ENCODE results near the gene IZUMO1R.

IZUMO1R gene

DNA sequence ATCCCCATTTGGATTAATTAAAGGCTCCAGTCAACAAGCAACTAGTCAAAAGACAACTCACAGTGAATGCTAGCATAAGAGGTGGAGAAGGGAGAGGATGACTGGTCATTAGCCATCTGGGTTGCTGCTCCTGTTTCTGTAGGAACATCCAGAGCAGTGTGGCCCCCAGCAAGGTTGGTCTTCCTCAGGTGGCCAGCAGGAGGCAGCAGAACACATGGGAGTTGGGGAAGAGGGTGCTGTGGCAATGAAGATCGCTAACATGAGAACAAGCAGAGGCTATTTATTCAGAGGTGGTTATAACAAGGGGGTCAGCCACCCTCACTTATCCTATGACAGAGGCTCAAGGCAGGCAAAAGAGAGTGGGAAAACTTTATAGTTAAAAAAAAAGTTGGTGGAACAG lies 21.3 kb downstream of the IZUMO1R start:
- H3K4me3 ChIP-seq (ENCODE audit: low read depth, low read length): no peak overlapping the region
- TF ChIP-seq, protein P1, sequence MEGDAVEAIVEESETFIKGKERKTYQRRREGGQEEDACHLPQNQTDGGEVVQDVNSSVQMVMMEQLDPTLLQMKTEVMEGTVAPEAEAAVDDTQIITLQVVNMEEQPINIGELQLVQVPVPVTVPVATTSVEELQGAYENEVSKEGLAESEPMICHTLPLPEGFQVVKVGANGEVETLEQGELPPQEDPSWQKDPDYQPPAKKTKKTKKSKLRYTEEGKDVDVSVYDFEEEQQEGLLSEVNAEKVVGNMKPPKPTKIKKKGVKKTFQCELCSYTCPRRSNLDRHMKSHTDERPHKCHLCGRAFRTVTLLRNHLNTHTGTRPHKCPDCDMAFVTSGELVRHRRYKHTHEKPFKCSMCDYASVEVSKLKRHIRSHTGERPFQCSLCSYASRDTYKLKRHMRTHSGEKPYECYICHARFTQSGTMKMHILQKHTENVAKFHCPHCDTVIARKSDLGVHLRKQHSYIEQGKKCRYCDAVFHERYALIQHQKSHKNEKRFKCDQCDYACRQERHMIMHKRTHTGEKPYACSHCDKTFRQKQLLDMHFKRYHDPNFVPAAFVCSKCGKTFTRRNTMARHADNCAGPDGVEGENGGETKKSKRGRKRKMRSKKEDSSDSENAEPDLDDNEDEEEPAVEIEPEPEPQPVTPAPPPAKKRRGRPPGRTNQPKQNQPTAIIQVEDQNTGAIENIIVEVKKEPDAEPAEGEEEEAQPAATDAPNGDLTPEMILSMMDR (IDR thresholded peaks at IDR 0.05; ENCODE audit: borderline replicate concordance, insufficient read depth, low read depth, low read length): peak; percentile 82

DNA sequence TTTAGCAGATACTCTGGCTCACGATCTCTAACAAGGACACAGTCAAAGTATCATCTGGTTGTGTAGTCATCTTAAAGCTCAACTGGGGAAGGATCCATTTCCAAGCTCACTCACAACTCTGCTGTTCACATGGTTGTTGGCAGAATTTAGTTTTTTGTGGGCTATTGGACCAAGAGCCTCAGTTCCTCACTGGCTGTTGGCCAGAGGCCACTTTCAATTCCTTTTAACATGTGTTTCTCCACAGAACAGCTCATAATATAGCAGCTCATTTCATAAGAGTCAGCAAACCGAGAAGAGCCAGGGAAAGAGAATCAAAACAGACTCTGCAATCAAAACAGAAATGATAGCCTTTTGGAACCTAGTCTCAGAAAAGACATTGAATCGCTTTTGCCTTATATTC lies 22.6 kb downstream of the IZUMO1R start:
- H3K4me3 ChIP-seq (ENCODE audit: low read depth, low read length): no peak overlapping the region
- TF ChIP-seq, protein P1 (IDR thresholded peaks at IDR 0.05; ENCODE audit: borderline replicate concordance, insufficient read depth, low read depth, low read length): no peak

DNA sequence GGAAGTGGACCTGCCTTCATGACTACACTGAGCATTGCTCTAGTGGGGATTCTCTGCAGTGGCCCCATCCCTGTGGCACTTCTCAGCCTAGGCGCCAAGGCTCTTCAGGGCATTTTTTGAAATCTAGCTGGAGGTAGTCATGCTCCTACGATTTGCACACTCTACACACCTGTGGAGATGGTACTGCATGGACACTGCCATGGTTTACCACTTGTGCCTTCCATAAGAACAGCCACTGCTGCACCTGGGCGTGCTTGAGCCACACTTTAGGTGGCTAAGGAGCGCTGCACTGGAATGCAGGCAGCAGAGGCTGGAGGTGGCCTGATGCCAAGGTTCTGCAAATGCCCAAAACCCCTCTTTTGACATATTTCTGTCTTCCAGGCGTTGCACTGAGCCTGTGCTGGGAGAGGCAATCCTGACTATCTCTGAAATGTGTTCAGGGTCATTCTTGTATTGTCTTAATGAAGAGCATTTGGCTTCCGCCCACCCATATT lies 24.3 kb downstream of the IZUMO1R start:
- H3K4me3 ChIP-seq (ENCODE audit: low read depth, low read length): no peak overlapping the region
- TF ChIP-seq, protein P1 (IDR thresholded peaks at IDR 0.05; ENCODE audit: borderline replicate concordance, insufficient read depth, low read depth, low read length): no peak

DNA sequence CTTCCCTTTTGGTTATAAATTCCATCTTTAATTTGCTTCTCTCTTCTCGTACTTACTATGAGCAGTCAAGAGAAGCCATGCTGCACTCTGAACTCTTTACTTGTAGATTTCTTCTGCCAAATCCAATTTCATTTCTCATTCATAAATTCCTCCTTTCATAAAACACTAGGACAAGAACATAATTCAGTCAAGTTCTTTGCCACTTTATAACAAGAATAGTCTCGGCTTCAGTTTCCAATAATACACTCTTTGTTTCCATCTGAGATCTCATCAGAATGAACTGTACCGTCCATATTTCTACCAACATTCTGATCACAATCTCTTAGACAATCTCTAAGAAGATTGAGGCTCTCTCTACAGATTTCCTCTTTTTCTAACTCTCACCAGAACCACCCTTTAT lies 25.1 kb downstream of the IZUMO1R start:
- H3K4me3 ChIP-seq (ENCODE audit: low read depth, low read length): no peak overlapping the region
- TF ChIP-seq, protein P1 (IDR thresholded peaks at IDR 0.05; ENCODE audit: borderline replicate concordance, insufficient read depth, low read depth, low read length): no peak

DNA sequence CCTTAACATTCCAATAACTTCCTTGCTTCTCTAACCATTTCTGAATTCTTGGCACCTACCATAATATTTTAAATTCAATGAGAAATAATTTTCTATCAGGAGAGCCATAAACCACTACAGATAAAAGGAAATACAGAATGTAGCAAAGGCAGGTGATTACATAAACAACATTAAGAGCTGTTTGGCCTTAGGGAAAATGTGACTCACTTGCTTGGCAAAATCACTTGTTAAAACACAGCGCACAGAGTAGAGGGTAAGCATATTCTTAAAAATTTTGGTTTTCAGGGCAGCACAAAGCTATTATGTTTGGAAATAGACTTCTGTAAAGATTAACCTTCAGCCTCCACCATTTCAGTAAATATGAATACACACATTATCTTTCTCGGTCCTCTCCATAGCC lies 26.4 kb downstream of the IZUMO1R start:
- no peak overlapping the region for H3K4me3 ChIP-seq (ENCODE audit: low read depth, low read length)
- TF ChIP-seq, protein P1 (IDR thresholded peaks at IDR 0.05; ENCODE audit: borderline replicate concordance, insufficient read depth, low read depth, low read length): no peak

DNA sequence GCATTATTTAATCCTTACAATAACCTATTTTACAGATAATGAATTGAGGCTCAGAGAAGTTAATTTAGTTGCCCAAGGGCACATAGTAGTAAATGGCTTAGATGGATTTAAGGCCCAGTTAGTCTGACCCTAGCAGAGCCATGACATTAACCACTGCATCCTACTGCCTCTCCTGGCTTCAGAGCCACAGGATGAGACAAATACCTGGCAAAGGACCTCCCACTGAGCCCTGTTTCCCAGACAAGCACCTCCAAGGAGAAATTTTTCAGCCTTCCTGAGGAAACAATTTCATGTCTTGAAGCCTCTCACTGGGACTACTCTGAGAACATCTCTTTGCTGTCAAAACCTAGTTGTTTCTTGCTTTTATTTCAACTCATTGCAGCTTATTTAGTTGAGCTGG lies 28.4 kb downstream of the IZUMO1R start:
- TF ChIP-seq, protein P1 (IDR thresholded peaks at IDR 0.05; ENCODE audit: borderline replicate concordance, insufficient read depth, low read depth, low read length): no peak

DNA sequence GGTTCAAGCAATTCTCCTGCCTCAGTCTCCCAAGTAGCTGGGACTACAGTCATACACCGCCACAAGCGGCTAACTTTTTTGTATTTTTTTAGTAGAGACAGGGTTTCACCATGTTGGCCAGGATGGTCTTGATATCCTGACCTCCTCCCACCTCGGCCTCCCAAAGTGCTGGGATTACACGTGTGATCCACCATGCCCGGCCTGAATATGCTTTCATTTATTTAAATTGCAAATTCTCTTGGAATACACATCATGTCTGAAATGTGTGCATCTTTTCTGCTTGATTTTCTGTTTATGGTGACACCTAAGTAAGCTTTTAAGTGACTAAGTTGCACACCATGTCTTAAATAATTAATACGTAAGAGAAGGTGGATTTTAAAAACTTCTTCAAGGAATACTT lies 31.7 kb downstream of the IZUMO1R start:
- TF ChIP-seq, protein P1 (IDR thresholded peaks at IDR 0.05; ENCODE audit: borderline replicate concordance, insufficient read depth, low read depth, low read length): no peak
- H3K4me3 ChIP-seq (ENCODE audit: low read depth, low read length): no peak overlapping the region

More for the DNA sequence above, 28.4 kb downstream of the IZUMO1R start:
- H3K4me3 ChIP-seq (ENCODE audit: low read depth, low read length): no peak overlapping the region

All from GM12875 (cell line).